PC-9 (cell line): ENCODE results near the gene CD7. TPM values are rescaled to one million over a fixed set of nuclear protein-coding genes. Genes with fewer than 3 reads are reported as not detected.
"Not testable (repeated sequence)": the region's sequence is repeated elsewhere in the genome, so short reads cannot be mapped to it uniquely, and the experiment has no call there.

Experiments used
- BruUV-seq: library from RNA; stranded (reverse); fragments of 400-500 nt; replicated peaks from 2 replicates; lab custom pipeline; 2021; lab: Mats Ljungman, UMichigan
- CTCF ChIA-PET: fragments of 300-600 bp; sonication (Branson Sonifier 250); formaldehyde crosslinking; loops from one replicate; lab custom pipeline; 2022; ENCODE audit warnings: antibody characterized with exemption; lab: Charles Lee
- POLR2A ChIA-PET: fragments of 300-600 bp; sonication (Branson Sonifier 250); formaldehyde crosslinking; loops from one replicate; lab custom pipeline; 2022; ENCODE audit warnings: antibody characterized with exemption; ENCODE audit not compliant: unreplicated experiment; lab: Charles Lee
- DNase-seq, 2 experiments: peaks; one replicate each; pipeline versions ENCODE4 v3.0.0 to v3.0.0-alpha.2; 2015 to 2022; ENCODE audit warnings: mixed read lengths in 1 of 2
- H2AFZ ChIP-seq: fragments of 200-600 bp; sonication (generic); 2 replicates; pipeline ENCODE4 v1.8.1; 2017; ENCODE audit warnings: antibody characterized with exemption
- H3F3A ChIP-seq: fragments of 200-600 bp; sonication (generic); 2 replicates; pipeline ENCODE4 v1.8.1; 2017; ENCODE audit warnings: antibody characterized with exemption, mild to moderate bottlenecking, low read depth; ENCODE audit not compliant: insufficient read depth
- H3K27ac ChIP-seq: fragments of 200-600 bp; sonication (generic); 2 replicates; pipeline ENCODE4 v1.6.1; 2016; ENCODE audit warnings: mixed run types
- H3K27me3 ChIP-seq: fragments of 200-600 bp; sonication (generic); 2 replicates; pipeline ENCODE4 v1.6.1; 2016; ENCODE audit warnings: low read depth, mixed run types; ENCODE audit not compliant: insufficient read depth
- H3K36me3 ChIP-seq: fragments of 200-600 bp; sonication (generic); 2 replicates; pipeline ENCODE4 v1.6.1; 2016; ENCODE audit warnings: low read depth, mixed run types
- H3K4me1 ChIP-seq: fragments of 200-600 bp; sonication (generic); replicated peaks from 2 replicates; pipeline ENCODE4 v1.6.1; 2016; ENCODE audit warnings: mixed run types; ENCODE audit not compliant: insufficient read depth
- H3K4me2 ChIP-seq: fragments of 200-600 bp; sonication (generic); 2 replicates; pipeline ENCODE4 v1.6.1; 2017; ENCODE audit warnings: mixed run types
- H3K4me3 ChIP-seq: fragments of 200-600 bp; sonication (generic); 2 replicates; pipeline ENCODE4 v1.6.1; 2016; ENCODE audit warnings: mixed run types
- H3K79me2 ChIP-seq: fragments of 200-600 bp; sonication (generic); 2 replicates; pipeline ENCODE4 v1.6.1; 2017; ENCODE audit warnings: low read depth, mixed run types
- H3K9me2 ChIP-seq: fragments of 200-600 bp; sonication (generic); 2 replicates; pipeline ENCODE4 v1.8.1; 2017; ENCODE audit warnings: mild to moderate bottlenecking; ENCODE audit not compliant: insufficient read depth
- H3K9me3 ChIP-seq: fragments of 200-600 bp; sonication (generic); 2 replicates; pipeline ENCODE4 v1.8.1; 2016; ENCODE audit warnings: low read depth; ENCODE audit not compliant: insufficient read depth
- H4K20me1 ChIP-seq: fragments of 200-600 bp; sonication (generic); 2 replicates; pipeline ENCODE4 v1.8.1; 2017; ENCODE audit not compliant: insufficient read depth
- CTCF ChIP-seq: fragments of 200-600 bp; sonication (generic); conservative IDR thresholded peaks from 2 replicates; pipeline ENCODE4 v1.6.1; 2017; ENCODE audit warnings: mixed run types, antibody characterized with exemption, mild to moderate bottlenecking, moderate library complexity
- EZH2 ChIP-seq: fragments of 200-600 bp; sonication (generic); IDR thresholded peaks from 2 replicates; pipeline ENCODE4 v1.8.0; 2017; ENCODE audit warnings: antibody characterized with exemption, low read depth
- intact Hi-C: fragments of 100-400 bp; cut with micrococcal nuclease; formaldehyde crosslinking; loops from one replicate; pipeline ENCODE4 v1.10.0; 2022; ENCODE audit not compliant: unreplicated experiment
- total RNA-seq: library from RNA; stranded (reverse); gene quantifications from 2 replicates; pipeline ENCODE4 v1.2.3, GENCODE V29; 2021

CD7 gene
- total RNA-seq, 1 experiment from 2014 or later, result 0.68 TPM

- no peak for DNase-seq
- H3K79me2 ChIP-seq, result no peaks in the 10 kb centered on the region
- POLR2A ChIA-PET, result no interaction called here
Observed at GRCh38 chr17:82361885-82362633, 44.7 kb upstream of the CD7 start.

GRCh38 chr17:82359451-82360074, 42.2 kb upstream of the CD7 start:
- H3F3A ChIP-seq, H3K4me1 ChIP-seq, H3K79me2 ChIP-seq, H3K4me3 ChIP-seq, CTCF ChIA-PET, H3K36me3 ChIP-seq, H3K27me3 ChIP-seq, H3K4me2 ChIP-seq, BruUV-seq, H3K9me2 ChIP-seq, H3K27ac ChIP-seq, H3K9me3 ChIP-seq, POLR2A ChIA-PET, DNase-seq, H2AFZ ChIP-seq, H4K20me1 ChIP-seq: not testable (repeated sequence)
- intact Hi-C loops, result loop anchor here (10.0 kb wide), 3 partner anchors 135 to 525 kb away; no protein-coding TSS in a partner anchor

More at GRCh38 chr17:82361885-82362633, 44.7 kb upstream of the CD7 start:
- H3K36me3 ChIP-seq, result no peaks in the 10 kb centered on the region
- CTCF ChIA-PET, result no interaction called here
- no TSS peak for BruUV-seq
- no peaks in the 10 kb centered on the region for H3K27me3 ChIP-seq
- no peak for TF ChIP-seq CTCF
- TF ChIP-seq EZH2, result no peak
- H3K4me1 ChIP-seq, result no peaks in the 10 kb centered on the region
- intact Hi-C loops, result no loop called here
- H3K4me2 ChIP-seq, result no peak overlapping the region
- H3K9me2 ChIP-seq, result no peaks in the 10 kb centered on the region
- H3K27ac ChIP-seq, result no peak overlapping the region
- H3F3A ChIP-seq, result peaks cover 8% of the 10 kb centered on the region; the same call in 1 of the 2 replicates
- H3K4me3 ChIP-seq, result no peak overlapping the region
- H3K9me3 ChIP-seq, result no peaks in the 10 kb centered on the region
- H2AFZ ChIP-seq, result no peak overlapping the region
- no peaks in the 10 kb centered on the region for H4K20me1 ChIP-seq

GRCh38 chr17:82358465-82359350, 41.3 kb upstream of the CD7 start, which contains the start of gene TEX19:
Gene TEX19 (plus strand): TSS chr17:82359247. CDS start chr17:82362151, 2,904 bp downstream.
- Histone ChIP-seq H3K4me2 (no peak within 1 kb of the TSS), H3K4me3 (no peak within 1 kb of the TSS), H3K9me2 (no peaks in the 10 kb centered on the region), H3K79me2 (no peaks in the 10 kb centered on the region), H2AFZ (no peak within 1 kb of the TSS), H3K27ac (no peak within 1 kb of the TSS), H3F3A (peaks cover 8% of the 10 kb centered on the region), H4K20me1 (no peaks in the 10 kb centered on the region), H3K36me3 (no peaks in the 10 kb centered on the region), H3K9me3 (no peaks in the 10 kb centered on the region), H3K27me3 (no peaks in the 10 kb centered on the region), H3K4me1 (no peaks in the 10 kb centered on the region)
- intact Hi-C loops, result loop anchor here (10.0 kb wide), 3 partner anchors 136 to 526 kb away; no protein-coding TSS in a partner anchor
- TF ChIP-seq EZH2, result no peak
- no peak for TF ChIP-seq CTCF
- no TSS peak for BruUV-seq
- ChIA-PET POLR2A (no interaction called here), CTCF (no interaction called here)
- no peak for DNase-seq
